NCI-H748 treated with DMSO at 0.1 percent for 48 hours (cell line): Measurements from ENCODE around the gene PARP16.

ENCODE experiments used
- DNase-seq: peaks from one replicate; lab custom pipeline; 2025; lab: John Stamatoyannopoulos, UW

The PARP16 gene

GRCh38 chr15:65311760-65312159 lies 25.1 kb upstream of the PARP16 start:
- DNase-seq = no peak

GRCh38 chr15:65310431-65311137 lies 23.9 kb upstream of the PARP16 start:
- DNase-seq = no peak

GRCh38 chr15:65309882-65310418 lies 23.3 kb upstream of the PARP16 start:
- no peak for DNase-seq

DNA sequence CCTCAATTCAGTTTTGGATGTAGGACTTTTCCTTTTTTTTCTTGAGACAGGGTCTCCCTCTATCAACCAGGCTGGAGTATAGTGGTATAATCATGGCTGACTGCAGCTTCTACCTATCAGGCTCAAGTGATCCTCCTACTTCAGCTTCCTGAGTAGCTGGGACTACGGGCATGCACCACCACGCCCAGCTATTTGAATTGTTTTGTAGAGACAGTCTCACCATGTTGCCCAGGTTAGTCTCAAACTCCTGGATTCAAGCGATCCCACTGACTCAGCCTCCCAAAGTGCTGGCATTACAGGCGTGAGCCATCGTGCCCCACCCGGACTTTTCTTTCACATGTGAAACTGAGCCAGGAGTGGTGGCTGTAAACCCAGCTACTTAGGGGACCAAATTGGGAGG lies 21.3 kb upstream of the PARP16 start:
- DNase-seq = no peak

- no peak for DNase-seq
These were observed 19.9 kb upstream of the PARP16 start for GRCh38 chr15:65306551-65306950.

DNA sequence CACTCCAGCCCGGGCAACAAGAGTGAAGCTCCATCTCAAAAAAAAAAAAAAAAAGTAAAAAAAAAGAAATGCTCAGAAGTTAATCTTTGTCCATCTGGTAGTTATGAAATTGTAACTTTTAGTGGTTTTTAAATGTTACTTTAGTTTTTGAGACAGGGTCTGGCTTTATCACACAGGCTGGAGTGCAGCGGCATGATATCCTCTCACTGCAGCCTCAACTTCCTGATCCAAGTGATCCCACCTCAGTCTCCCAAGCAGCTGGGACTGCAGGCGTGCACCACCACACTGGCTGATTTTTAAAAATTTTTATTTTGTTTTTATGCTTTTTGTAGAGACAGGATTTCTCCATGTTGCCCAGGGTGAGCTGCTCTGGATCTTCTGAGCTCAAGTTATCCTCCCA lies 19.1 kb upstream of the PARP16 start:
- no peak for DNase-seq

DNA sequence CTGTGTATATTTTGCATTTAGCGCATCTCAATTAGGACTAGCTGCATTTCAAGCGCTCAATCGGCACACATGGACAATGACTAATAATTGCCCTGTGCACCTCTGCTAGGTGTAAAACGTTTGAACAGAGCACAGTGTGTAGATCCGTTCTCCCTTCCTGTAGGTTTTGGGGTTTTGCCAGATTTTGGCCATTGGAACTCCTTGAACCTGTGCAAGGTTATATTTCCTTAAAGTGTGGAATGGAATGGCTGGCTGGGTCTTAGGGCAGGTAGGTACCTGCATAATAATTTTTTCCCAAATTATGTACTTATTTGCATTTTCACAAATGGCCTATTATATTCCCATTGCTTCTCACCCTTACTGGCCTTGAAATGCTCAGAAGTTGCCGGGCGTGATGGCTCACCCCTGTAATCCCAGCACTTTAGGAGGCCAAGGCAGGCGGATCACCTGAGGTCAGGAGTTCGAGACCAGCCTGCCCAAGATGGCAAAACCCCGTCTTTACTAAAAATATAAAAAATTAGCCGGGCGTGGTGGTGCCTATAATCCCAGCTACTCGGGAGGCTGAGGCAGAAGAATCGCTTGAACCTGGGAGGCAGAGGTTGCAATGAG lies 18.6 kb upstream of the PARP16 start:
- DNase-seq = no peak

DNA sequence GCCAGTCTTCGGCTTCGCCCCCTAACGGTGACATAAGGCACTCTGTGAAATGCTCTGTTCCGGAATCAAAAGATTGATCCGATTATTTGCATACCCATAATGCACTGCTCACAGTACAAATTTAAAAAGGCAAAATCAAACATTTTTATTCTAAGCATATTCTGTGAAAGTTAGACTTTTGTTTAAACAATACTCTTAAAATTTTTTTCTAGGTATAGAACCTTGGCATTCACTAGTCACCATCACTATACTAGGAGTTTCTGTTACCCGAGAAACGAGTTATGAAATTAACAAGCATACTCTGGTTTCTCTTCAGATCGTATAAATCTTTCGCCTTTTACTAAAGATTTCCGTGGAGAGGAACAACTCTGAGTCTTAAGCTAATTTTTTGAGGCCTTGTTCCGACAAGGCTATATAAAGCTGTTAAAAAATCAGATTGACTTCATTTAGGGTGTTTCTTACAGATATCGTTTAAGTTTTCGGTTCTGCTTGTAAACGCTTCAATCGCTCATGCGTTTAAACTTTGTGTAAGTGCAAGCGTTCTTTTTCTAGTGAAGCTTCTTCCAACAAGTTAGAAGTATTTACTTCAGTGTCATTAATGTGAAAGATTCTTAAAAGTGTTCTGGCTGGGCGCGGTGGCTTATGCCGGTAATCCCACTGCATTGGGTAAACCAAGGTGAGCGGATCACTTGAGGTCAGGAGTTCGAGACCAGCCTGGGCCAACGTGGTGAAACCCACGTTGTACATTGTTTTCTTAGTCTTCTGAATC lies 17.9 kb upstream of the PARP16 start, which contains the start of gene RNU5B-1:
RNU5B-1 (plus strand) TSS at position 297 of the 769 bp plus-strand sequence.
- peak; percentile 84 for DNase-seq

GRCh38 chr15:65303687-65304380 lies 17.2 kb upstream of the PARP16 start:
- DNase-seq = peak; percentile 9

DNA sequence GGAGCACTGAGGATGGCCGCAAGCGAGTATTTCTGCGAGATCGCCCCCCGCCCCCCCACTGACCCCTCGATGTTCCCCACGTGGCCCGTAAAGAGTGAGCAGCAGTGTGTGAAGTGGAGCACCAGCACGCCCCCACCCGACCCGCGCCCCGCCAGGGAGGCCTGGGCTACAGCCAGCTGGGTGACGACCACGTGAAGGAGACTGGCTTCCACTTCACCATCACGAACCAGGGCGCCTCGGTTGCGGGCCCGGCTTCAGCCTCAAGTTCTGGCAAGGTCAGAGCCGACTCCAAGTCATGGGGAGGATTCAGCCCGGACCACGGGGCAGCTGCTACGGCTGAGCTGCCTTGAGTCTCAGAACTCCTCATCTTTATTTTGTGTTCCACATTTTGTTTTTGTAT lies 15.4 kb upstream of the PARP16 start:
- no peak for DNase-seq

DNA sequence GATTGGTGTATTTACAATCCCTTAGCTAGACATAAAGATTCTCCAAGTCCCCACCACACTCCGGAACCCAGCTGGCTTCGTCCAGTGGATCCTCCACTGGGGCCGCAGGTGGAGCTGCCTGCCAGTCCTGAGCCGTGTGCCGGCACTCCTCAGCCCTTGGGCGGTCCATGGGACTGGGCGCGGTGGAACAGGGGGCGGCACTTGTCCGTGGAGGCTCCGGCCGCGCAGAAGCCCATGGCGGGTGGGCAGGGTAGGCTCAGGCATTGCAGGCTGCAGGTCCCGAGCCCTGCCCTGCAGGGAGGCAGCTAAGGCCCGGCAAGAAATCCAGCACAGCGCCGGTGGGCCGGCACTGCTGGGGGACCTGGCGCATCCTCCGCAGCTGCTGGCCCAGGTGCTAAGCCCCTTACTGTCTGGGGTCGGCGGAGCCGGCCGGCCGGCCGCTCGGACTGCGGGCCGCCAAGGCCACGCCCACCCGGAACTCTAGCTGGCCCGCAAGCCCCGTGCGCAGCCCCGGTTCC lies 14.3 kb upstream of the PARP16 start:
- no peak for DNase-seq

- no peak for DNase-seq
These were observed 12.0 kb upstream of the PARP16 start for GRCh38 chr15:65298731-65299130.

GRCh38 chr15:65292938-65293518 lies 6.3 kb upstream of the PARP16 start:
- no peak for DNase-seq

- no peak for DNase-seq
These were observed 3.5 kb upstream of the PARP16 start for GRCh38 chr15:65290228-65290627.

DNA sequence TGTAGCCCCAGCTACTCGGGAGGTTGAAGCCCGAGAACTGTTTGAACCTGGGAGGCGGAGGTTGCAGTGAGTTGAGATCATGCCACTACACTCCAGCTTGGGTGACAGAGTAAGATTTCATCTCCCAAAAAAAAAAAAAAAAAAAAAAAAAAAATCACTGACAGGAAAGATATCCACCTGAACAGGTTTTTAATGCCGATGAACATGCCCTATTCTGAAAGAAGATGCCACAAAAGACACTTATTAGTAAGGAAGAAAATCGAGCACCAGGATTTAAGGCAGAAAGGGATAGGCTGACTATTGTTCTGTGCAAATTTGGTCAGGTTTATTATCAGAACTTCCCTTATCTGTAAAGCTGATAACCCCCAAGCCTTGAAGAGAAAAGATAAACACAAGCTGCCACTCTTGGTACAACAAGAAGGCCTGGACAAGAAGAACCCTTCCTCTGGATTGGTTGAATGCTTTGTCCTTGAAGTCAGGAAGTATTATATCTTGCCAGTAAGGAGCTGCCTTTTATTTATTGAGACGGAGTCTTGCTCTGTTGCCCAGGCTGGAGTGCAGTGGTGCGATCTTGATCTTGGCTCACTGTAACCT lies 2.7 kb upstream of the PARP16 start:
- DNase-seq = no peak

DNA sequence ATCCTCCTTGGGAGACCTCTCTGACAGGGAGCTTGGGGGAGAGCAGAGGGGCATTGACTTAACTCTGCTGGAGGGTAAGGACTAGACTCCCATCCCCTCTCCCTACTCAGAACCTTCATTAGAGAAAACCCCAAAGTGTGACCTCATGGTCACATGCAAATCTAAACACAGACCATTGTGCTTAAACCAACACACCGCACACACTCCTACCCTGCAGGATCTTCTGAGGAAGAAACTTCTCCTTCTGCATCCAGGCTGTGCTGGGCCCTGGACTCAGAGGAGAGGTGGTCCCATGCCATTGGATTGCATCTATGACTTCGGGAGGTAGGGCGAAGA lies 805 bp upstream of the PARP16 start:
- no peak for DNase-seq

GRCh38 chr15:65286069-65286703 lies 497 bp downstream of the PARP16 start:
- DNase-seq = peak; percentile 41

GRCh38 chr15:65285291-65286068 lies 1.2 kb downstream of the PARP16 start:
- no peak for DNase-seq

GRCh38 chr15:65278480-65278879 lies 8.2 kb downstream of the PARP16 start:
- no peak for DNase-seq

GRCh38 chr15:65277015-65277414 lies 9.7 kb downstream of the PARP16 start:
- no peak for DNase-seq
